HEK293 (cell line): ENCODE measurements around the gene CCDC34.

Source experiments
- CTCF ChIA-PET: fragments of 350-600 bp; formaldehyde crosslinking; extraction: SDS; loops from one replicate; lab custom pipeline; 2021; ENCODE audit warnings: antibody characterized with exemption; lab: Yijun Ruan, JAX
- POLR2A ChIA-PET: fragments of 300-600 bp; formaldehyde crosslinking; extraction: SDS; loops from one replicate; lab custom pipeline; 2020; ENCODE audit warnings: antibody characterized with exemption, inconsistent platforms; lab: Yijun Ruan, JAX
- H3K27ac ChIP-seq: fragments of 200-500 bp; sonication (Bioruptor generic); 2 replicates; pipeline ENCODE4 v1.5.1; 2014; ENCODE audit warnings: low read depth, low read length, control low read depth, inconsistent platforms; ENCODE audit errors: extremely low read depth
- H3K36me3 ChIP-seq, 2 experiments: fragments of 200-500 bp in 1 of 2; sonication (Bioruptor generic) in 1 of 2; 1 replicate in 1 of 2; 2 replicates in 1 of 2; pipeline ENCODE4 v1.5.1; 2014 to 2017; ENCODE audit warnings: inconsistent platforms in 2 of 2, low read length in 2 of 2; ENCODE audit not compliant: control insufficient read depth in 2 of 2, insufficient read depth in 1 of 2
- H3K4me1 ChIP-seq: fragments of 200-500 bp; sonication (Bioruptor generic); 2 replicates; pipeline ENCODE4 v1.5.1; 2014; ENCODE audit warnings: mild to moderate bottlenecking, low read length, inconsistent platforms; ENCODE audit not compliant: control insufficient read depth, insufficient read depth
- H3K4me3 ChIP-seq: 2 replicates; pipeline ENCODE4 v1.5.1; 2011; ENCODE audit warnings: low read depth, mild to moderate bottlenecking, control low read depth, low read length, moderate library complexity
- H3K9me3 ChIP-seq: fragments of 200-500 bp; sonication (Bioruptor generic); 2 replicates; pipeline ENCODE4 v1.5.1; 2014; ENCODE audit warnings: low read depth, low read length, inconsistent platforms; ENCODE audit not compliant: control insufficient read depth, insufficient read depth
- EGR2 ChIP-seq: fragments of 450-650 bp; formaldehyde crosslinking; IDR thresholded peaks from 2 replicates; pipeline ENCODE4 v1.5.1; 2016; ENCODE audit warnings: low read depth, missing biosample characterization, missing genetic modification characterization
- GLIS1 ChIP-seq: fragments of 450-650 bp; formaldehyde crosslinking; IDR thresholded peaks from 2 replicates; pipeline ENCODE4 v1.5.1; 2016; ENCODE audit warnings: missing biosample characterization, missing genetic modification characterization
- KLF10 ChIP-seq: fragments of 450-650 bp; IDR thresholded peaks from 2 replicates; pipeline ENCODE4 v1.5.1; 2018; ENCODE audit warnings: missing biosample characterization, mild to moderate bottlenecking, missing genetic modification characterization
- PRDM6 ChIP-seq: fragments of 450-650 bp; formaldehyde crosslinking; IDR thresholded peaks from 2 replicates; pipeline ENCODE4 v1.5.1; 2017; ENCODE audit warnings: missing biosample characterization, missing genetic modification characterization
- SCRT1 ChIP-seq: fragments of 450-650 bp; formaldehyde crosslinking; IDR thresholded peaks from 2 replicates; pipeline ENCODE4 v1.5.1; 2016; ENCODE audit warnings: missing biosample characterization, missing genetic modification characterization, borderline replicate concordance
- ZBTB11 ChIP-seq: fragments of 450-650 bp; formaldehyde crosslinking; conservative IDR thresholded peaks from 2 replicates; pipeline ENCODE4 v1.5.1; 2016; ENCODE audit warnings: low read depth, missing biosample characterization, missing genetic modification characterization
- ZFP41 ChIP-seq: fragments of 450-650 bp; formaldehyde crosslinking; IDR thresholded peaks from 2 replicates; pipeline ENCODE4 v1.5.1; 2016; ENCODE audit warnings: missing biosample characterization, missing genetic modification characterization, borderline replicate concordance
- ZNF146 ChIP-seq: fragments of 450-650 bp; formaldehyde crosslinking; IDR thresholded peaks from 2 replicates; pipeline ENCODE4 v1.5.1; 2016; ENCODE audit warnings: missing biosample characterization, missing genetic modification characterization
- ZNF174 ChIP-seq: fragments of 450-650 bp; formaldehyde crosslinking; IDR thresholded peaks from 2 replicates; pipeline ENCODE4 v1.5.0; 2017; ENCODE audit warnings: missing biosample characterization, mild to moderate bottlenecking, missing genetic modification characterization
- ZNF175 ChIP-seq: fragments of 450-650 bp; formaldehyde crosslinking; IDR thresholded peaks from 2 replicates; pipeline ENCODE4 v1.5.1; 2016; ENCODE audit warnings: missing biosample characterization, missing genetic modification characterization
- ZNF37A ChIP-seq: fragments of 450-650 bp; IDR thresholded peaks from 2 replicates; pipeline ENCODE4 v1.5.1; 2018; ENCODE audit warnings: missing biosample characterization, missing genetic modification characterization
- ZNF544 ChIP-seq: fragments of 450-650 bp; formaldehyde crosslinking; IDR thresholded peaks from 2 replicates; pipeline ENCODE4 v1.5.0; 2017; ENCODE audit warnings: missing biosample characterization, missing genetic modification characterization
- ZNF600 ChIP-seq: fragments of 450-650 bp; formaldehyde crosslinking; IDR thresholded peaks from 2 replicates; pipeline ENCODE4 v1.5.1; 2016; ENCODE audit warnings: missing biosample characterization, missing genetic modification characterization
- ZNF747 ChIP-seq: fragments of 450-650 bp; formaldehyde crosslinking; IDR thresholded peaks from 2 replicates; pipeline ENCODE4 v1.5.1; 2016; ENCODE audit warnings: missing biosample characterization, missing genetic modification characterization
- ZSCAN23 ChIP-seq: fragments of 450-650 bp; formaldehyde crosslinking; IDR thresholded peaks from 2 replicates; pipeline ENCODE4 v1.5.1; 2016; ENCODE audit warnings: missing biosample characterization, missing genetic modification characterization
- TF ChIP-seq, protein P1 (sequence below): sonication (generic); formaldehyde crosslinking; IDR thresholded peaks from 2 replicates; pipeline ENCODE4 v1.8.1; 2022; ENCODE audit warnings: mild to moderate bottlenecking, moderate library complexity, missing genetic modification reagents

CCDC34 gene

DNA sequence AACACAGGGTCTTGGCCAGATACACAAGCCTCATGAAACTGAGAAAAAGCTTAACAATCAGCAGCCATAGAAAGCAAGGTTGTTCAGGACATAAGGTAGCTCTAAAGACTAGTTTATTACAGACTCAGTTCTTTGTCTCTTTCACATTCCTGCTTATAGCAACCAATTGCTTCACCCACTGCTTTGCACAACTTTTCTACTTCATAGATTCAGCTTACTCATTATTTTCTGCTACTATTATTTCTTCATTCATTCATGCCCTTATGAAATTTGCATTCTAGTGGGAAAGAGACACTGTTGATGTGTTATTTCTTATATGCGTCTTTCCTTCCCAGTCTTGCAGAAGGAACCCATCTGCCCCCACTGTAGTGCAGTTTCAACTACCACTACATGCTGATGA lies 4.7 kb downstream of the CCDC34 start:
- no peak overlapping the region for H3K4me3 ChIP-seq
- H3K4me1 ChIP-seq, result 0 out of 2 replicates have a peak, but pooled peaks cover 6% of the 10 kb centered on the region
- POLR2A ChIA-PET, result no interaction called here
- peaks cover 0 to 12% of the 10 kb centered on the region in 2 experiments; a peak in 1 of 3 replicates for H3K36me3 ChIP-seq
- no peak overlapping the region for H3K27ac ChIP-seq
- H3K9me3 ChIP-seq, result no peaks in the 10 kb centered on the region; the same call in 1 of the 2 replicates
- CTCF ChIA-PET, result interaction anchor here (0.5 kb wide), 1 partner anchor 129 kb away, joined by 3 read pairs; no protein-coding TSS in a partner anchor
- no peak for TF ChIP-seq ZNF146
- TF ChIP-seq, protein P1, sequence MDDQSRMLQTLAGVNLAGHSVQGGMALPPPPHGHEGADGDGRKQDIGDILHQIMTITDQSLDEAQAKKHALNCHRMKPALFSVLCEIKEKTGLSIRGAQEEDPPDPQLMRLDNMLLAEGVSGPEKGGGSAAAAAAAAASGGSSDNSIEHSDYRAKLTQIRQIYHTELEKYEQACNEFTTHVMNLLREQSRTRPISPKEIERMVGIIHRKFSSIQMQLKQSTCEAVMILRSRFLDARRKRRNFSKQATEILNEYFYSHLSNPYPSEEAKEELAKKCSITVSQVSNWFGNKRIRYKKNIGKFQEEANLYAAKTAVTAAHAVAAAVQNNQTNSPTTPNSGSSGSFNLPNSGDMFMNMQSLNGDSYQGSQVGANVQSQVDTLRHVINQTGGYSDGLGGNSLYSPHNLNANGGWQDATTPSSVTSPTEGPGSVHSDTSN (CRISPR knock-in tag), result no peak
- no peak for TF ChIP-seq EGR2 (tag by site-specific recombination)
- TF ChIP-seq SCRT1 (tag by site-specific recombination), result no peak
- TF ChIP-seq ZBTB11, result no peak
- no peak for TF ChIP-seq ZNF747 (tag by site-specific recombination)
- no peak for TF ChIP-seq GLIS1 (tag by site-specific recombination)
- TF ChIP-seq ZNF37A (tag by site-specific recombination), result no peak
- TF ChIP-seq ZNF600, result no peak
- TF ChIP-seq ZNF544 (tag by site-specific recombination), result no peak
- TF ChIP-seq ZNF174 (tag by site-specific recombination), result no peak
- no peak for TF ChIP-seq ZSCAN23 (tag by site-specific recombination)
- TF ChIP-seq KLF10 (tag by site-specific recombination), result no peak
- no peak for TF ChIP-seq ZNF175 (tag by site-specific recombination)

DNA sequence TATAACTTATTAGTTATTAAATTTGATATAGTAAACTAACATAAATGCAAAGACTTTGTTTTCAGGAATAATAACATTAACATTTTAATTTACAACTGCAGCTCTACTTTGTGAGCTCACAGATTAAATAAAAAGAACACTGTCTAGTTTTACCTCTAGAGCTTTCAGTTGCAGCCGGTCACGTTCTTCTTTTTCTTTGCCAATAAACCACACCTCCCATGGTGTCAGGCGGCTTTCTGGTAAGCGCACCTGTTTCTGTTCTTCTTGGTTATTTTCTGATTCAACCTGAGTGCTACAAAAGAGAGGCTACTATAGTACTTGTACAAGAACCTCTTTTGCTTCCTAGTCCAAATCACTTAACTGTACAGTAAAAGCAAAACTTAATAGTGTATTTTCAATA lies 5.8 kb downstream of the CCDC34 start:
- Histone ChIP-seq H3K36me3 (peaks cover 0 to 12% of the 10 kb centered on the region in 2 experiments; a peak in 1 of 3 replicates), H3K4me1 (0 out of 2 replicates have a peak, but pooled peaks cover 6% of the 10 kb centered on the region), H3K27ac (no peak overlapping the region), H3K9me3 (no peaks in the 10 kb centered on the region; the same call in 1 of the 2 replicates), H3K4me3 (no peak overlapping the region)
- ChIA-PET POLR2A (no interaction called here), CTCF (interaction anchor here (1.0 kb wide), 1 partner anchor 129 kb away, joined by 3 read pairs; no protein-coding TSS in a partner anchor)
- TF ChIP-seq PRDM6 (tag by site-specific recombination), result peak; percentile 78
- no peak for TF ChIP-seq ZFP41 (tag by site-specific recombination)
